HG03097 (cell line): ENCODE measurements around the gene RNASEH2C.
"Not testable (repeated sequence)": the region's sequence is repeated elsewhere in the genome, so short reads cannot be mapped to it uniquely, and the experiment has no call there.

Experiments used
- ATAC-seq: cut with Tn5 transposase; IDR thresholded peaks from one replicate; pipeline ENCODE4 v1.9.1; 2021; ENCODE audit not compliant: unreplicated experiment, low FRiP score

Gene RNASEH2C

GRCh38 chr11:65720211-65720934 lies at the start of gene RNASEH2C:
Gene RNASEH2C (minus strand): TSS chr11:65720798. CDS start chr11:65720758, 40 bp downstream.
- ATAC-seq: peak; percentile 62

DNA sequence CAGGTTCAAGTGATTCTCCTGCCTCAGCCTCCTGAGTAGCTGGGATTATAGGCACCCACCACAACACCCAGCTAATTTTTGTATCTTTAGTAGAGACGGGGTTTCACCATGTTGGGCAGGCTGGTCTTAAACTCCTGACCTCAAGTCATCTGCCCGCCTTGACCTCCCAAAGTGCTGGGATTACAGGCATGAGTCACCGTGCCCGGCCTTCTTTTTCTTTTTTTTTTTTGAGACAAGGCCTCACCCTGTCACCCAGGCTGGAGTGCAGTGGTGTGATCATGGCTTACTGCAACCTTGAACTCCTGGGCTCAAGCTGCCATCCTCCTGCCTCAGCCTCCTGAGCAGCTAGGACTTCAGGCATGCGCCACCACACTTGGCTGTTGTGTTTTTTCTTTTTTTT lies 47.2 kb upstream of the RNASEH2C start:
- not testable (repeated sequence) for ATAC-seq

DNA sequence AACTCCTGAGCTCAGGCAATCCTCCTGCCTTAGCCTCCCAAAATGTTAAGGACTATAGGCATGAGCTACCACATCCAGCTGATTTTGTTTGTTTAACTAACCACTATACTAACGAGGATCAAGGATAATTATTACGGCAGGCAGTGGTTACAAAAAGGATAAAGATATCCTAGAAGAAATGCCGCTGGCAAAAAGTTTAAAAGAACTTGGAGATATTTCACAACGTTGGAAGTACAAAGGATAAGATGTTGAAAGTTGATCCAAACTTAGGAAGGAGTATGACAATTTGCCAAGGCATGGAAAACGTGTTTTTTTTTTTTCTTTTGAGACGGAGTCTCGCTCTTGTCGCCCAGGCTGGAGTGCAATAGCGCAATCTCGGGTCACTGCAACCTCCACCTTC lies 46.8 kb upstream of the RNASEH2C start:
- ATAC-seq: no peak

DNA sequence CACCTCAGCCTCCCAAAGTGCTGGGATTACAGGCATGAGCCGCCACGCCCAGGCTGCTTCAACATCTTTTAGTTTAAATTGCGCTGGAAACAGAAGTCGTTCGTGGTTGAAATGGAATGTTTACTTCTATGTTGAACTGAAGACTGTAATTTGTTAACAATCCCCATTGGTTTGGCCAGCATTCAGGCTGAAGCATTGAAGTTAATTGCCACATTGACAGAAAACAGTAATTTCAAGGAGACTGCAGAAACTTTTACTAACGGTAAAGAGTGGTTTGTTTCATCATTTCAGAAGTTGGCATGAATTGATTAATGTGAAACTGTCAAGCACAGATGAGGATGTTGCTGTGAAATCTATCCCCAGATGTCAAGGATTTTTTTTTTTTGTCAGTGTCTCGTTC lies 45.9 kb upstream of the RNASEH2C start:
- ATAC-seq: no peak

- ATAC-seq: no peak
These were observed 43.8 kb upstream of the RNASEH2C start for GRCh38 chr11:65764434-65764833.

DNA sequence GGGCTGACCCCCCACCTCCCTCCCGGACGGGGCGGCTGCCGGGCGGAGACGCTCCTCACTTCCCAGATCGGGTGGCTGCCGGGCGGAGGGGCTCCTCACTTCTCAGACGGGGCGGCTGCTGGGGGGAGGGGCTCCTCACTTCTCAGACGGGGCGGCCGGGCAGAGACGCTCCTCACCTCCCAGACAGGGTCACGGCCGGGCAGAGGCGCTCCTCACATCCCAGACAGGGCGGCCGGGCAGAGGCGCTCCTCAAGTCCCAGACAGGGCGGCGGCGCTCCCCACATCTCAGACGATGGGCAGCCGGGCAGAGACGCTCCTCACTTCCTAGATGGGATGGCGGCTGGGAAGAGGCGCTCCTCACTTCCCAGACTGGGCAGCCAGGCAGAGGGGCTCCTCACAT lies 42.2 kb upstream of the RNASEH2C start:
- ATAC-seq: not testable (repeated sequence)

DNA sequence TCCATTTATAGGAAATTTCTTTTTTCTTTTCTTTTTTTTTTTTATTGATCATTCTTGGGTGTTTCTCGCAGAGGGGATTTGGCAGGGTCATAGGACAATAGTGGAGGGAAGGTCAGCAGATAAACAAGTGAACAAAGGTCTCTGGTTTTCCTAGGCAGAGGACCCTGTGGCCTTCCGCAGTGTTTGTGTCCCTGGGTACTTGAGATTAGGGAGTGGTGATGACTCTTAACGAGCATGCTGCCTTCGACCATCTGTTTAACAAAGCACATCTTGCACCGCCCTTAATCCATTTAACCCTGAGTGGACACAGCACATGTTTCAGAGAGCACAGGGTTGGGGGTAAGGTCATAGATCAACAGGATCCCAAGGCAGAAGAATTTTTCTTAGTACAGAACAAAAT lies 41.6 kb upstream of the RNASEH2C start:
- not testable (repeated sequence) for ATAC-seq

DNA sequence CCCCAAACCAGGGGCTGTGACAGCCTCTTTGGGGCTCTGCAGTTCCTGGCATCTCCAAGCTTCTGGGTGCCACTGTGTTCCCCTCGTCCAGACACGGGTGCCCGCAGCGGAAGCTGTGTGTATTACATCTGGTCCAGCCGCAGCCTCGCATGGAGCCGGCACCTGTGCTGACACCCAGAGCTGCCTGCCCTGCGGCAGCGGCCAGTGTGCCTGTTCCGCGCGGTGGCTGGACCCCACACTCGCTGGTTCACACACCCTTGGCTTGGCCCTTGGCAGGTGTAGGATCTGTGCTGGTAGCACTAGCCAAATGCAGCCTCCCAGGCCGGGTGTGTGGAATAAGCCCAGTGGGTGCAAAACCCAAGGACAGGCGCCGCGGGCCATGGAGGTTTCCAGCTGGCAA lies 24.5 kb upstream of the RNASEH2C start:
- no peak for ATAC-seq

DNA sequence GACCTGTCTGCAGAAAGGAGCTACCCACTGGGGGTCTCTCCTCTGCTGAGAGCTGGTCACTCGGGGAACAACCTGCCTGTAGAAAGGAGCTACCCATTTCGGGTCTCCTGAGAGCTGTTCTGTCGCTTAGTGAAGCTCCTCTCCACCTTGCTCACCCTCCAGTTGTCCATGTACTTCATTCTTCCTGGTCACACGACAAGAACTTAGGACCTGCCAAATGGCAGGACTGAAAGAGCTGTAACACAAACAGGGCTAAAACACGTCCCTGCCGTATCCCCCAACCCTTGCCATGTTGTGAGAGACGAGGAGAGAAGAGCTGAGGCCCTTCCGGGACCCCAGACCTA lies 24.1 kb upstream of the RNASEH2C start:
- no peak for ATAC-seq

DNA sequence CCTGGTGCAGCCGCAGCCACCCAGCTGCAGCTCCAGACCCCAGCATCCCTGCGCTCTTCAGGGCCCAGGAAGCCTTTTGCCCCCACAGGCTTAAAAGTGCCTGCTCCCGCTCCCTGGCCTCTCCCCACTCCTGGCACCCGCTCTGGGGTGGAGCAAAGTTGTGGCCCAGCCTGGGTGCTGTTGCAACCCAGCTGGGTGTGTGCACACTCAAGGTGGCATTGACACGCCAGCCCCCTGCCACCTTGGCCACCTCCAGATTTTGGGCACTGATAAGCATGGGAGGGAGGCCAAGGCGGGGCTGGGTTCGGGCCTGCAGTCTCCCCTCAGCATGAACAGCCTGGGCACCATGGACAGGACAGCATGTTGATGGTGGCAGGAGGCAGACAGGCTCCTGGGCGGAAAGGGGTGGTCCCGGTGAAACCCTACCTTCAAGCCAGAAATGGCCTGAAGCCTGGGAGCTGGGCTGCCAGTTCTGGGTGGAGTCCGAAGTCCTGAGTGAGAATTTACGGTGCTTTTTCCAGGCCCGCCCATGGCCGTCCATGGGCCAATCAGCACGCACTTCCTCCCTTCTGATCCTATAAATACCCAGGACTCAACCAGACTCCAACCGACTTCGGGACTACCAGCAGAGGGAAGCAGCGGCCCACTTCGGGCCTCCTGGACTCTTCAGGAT lies 23.6 kb upstream of the RNASEH2C start:
- no peak for ATAC-seq

DNA sequence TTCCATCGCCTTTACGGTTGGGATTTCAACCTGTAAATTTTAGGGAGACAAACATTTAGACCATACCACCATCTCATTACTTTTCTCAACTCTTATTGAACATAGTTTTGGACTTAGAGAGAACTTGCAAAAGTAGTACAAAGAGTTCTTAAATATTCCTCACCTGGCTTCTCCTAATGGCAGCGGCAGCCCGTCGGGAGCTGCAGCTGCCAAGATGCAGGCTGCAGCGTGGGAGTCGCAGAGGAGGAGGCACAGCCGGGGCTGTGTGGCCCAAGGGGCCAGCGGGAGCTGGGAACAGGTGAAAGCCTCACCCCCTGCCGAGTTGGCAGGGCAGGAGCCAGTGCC lies 23.1 kb upstream of the RNASEH2C start:
- no peak for ATAC-seq

DNA sequence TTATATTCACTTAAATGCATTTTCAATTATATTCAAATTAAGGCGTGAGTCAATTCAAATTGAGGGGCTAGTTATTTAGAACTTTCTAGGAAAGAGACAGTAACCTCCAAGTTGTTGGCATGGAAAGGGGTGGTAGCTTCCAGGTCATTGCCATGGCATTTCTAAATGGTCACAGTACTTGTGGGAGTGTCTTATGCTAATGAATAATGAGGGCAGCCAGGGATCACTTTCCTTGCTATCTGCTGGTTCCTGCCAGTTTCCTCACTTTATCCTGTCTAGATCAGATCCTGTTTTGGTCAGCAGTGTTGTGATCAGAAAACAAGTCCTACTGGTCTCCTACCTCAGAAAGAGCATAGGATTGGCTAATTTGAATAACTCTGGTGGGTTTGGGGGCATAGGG lies 21.8 kb upstream of the RNASEH2C start:
- no peak for ATAC-seq

DNA sequence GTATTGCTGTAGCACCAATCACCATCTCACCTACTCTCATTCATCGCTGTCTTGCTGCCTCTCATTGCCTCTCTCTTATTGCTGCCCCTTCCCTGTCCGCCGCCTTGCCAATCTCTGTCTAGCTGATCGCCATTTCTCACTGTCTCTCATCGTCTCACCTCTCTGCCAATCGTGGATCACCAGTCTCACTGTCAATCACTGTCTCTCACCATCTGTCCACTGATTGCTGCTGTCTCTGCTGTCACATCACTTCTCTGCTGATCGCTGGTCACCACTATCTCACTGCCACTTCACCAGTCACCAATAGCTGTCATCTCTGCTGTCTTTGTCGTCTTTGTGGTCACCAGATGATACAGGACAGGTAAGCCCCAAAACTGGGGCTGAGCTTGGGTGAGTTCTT lies 20.6 kb upstream of the RNASEH2C start:
- ATAC-seq: no peak

GRCh38 chr11:65739022-65739421 lies 18.4 kb upstream of the RNASEH2C start:
- no peak for ATAC-seq

DNA sequence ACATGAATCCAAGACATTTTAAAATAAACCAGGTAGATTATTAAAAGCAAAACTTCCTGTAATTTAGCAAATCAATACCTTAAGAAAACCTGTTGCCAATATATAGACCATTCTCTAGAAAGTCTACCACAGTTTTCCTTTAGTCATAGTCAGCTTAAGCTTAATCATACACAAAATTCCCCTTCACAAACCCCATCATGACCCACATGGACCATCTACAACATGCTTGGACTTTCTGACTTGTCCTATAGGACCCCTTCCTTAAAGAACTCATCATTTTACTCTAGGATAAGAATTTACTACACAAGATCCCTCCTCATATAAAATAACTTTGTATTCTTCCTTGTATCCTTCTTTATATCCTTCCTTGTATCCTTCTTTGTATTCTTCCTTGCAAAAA lies 16.2 kb upstream of the RNASEH2C start:
- ATAC-seq: no peak

DNA sequence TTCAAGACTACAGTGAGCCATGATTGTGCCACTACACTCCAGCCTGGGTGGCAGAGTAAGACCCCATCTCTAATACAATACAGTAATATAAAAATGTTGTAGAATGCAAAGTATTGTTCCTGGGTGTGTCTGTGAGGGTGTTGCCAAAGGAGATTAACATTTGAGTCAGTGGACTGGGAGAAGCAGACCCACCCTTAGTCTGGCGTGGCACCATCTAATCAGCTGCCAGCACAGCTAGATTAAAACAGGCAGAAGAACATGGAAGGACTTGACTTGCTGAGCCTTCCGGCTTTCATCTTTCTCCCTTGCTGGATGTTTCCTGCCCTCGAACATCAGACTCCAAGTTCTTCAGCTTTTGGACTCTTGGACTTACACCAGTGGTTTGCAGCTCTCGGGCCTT lies 14.5 kb upstream of the RNASEH2C start:
- not testable (repeated sequence) for ATAC-seq

- ATAC-seq: no peak
These were observed 9.9 kb upstream of the RNASEH2C start for GRCh38 chr11:65730461-65730860.

DNA sequence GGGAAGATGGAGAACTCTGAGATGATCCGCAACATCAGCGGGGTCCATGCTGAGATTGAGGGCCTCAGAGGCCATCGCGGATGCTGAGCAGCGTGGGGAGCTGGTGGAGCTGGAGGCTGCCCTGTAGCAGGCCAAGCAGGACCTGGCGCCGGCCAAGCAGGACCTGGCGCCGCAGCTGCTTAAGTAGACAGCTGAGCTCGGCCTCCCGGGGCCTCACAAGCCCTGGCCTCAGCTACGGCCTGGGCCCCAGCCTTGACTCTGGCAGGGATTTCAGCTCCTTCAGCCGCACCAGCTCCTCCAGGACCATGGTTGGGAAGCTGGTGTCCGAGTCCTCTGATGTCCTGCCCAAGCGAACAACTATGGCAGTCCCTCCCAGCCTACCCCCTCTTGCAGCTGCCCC lies 7.3 kb upstream of the RNASEH2C start:
- no peak for ATAC-seq

DNA sequence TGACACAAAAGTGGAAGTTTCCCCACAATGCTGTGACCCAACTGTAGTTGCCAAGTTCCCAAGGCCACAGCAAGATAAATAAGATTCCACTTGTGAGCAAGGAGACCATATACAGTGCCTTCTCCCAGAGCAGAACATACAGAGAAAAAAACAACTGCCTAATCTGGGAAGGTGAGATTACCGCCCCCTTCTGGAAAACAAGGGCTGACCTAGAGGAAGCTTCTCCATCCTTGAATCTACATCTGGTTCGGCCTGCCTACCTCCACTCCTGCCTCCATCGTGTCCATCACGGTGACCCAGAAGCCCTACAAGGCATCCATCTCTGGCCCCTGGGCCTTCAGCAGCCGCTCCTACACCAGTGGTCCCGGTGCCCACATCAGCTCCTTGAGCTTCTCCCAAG lies 6.1 kb upstream of the RNASEH2C start:
- no peak for ATAC-seq

GRCh38 chr11:65722261-65722660 lies 1.7 kb upstream of the RNASEH2C start:
- ATAC-seq: no peak

DNA sequence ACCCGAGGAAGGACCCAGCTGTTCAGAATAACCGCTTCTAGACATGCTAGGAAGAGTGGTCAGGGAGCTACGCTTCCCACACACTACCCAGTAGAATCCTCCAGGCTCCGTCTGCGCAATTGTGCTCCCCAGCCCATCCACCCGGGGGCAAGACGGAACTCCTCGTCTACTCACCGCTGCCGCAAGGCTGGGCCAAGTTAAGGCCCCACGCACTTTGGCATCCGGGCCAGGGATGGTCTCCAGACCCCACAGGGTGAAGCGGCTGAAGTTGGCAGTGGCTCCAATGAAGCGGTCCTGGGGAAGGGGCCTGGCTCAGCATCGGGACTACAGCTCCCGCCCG lies 757 bp downstream of the RNASEH2C start:
- ATAC-seq: peak; percentile 15

GRCh38 chr11:65718964-65719492 lies 1.6 kb downstream of the RNASEH2C start:
- no peak for ATAC-seq
